Cerebellar nuclear complex (tissue), 1 donor: Measurements from ENCODE around the gene ZIM2.

Experiments
- DNase-seq, 2 experiments: peaks; one replicate each; lab custom pipeline; 2025; lab: John Stamatoyannopoulos, UW

The ZIM2 gene

GRCh38 chr19:56838909-56839651 lies 1.4 kb downstream of the ZIM2 start:
- DNase-seq, result peak; percentile 98 to 99

GRCh38 chr19:56838024-56838908 lies 2.3 kb downstream of the ZIM2 start:
- DNase-seq, result peak; percentile 17 to 39

GRCh38 chr19:56837492-56838023 lies 3.0 kb downstream of the ZIM2 start:
- DNase-seq, result peak in 1 of 2 experiments; percentile 10

- DNase-seq, result no peak
Measured at GRCh38 chr19:56837004-56837403, 3.5 kb downstream of the ZIM2 start.

- DNase-seq, result no peak
Measured at GRCh38 chr19:56836059-56836458, 4.5 kb downstream of the ZIM2 start.

GRCh38 chr19:56835401-56835800 lies 5.1 kb downstream of the ZIM2 start:
- DNase-seq, result no peak

- DNase-seq, result no peak
Measured at GRCh38 chr19:56834564-56835375, 5.8 kb downstream of the ZIM2 start.

GRCh38 chr19:56832352-56832928 lies 8.1 kb downstream of the ZIM2 start:
- DNase-seq, result no peak

- DNase-seq, result no peak
Measured at GRCh38 chr19:56831255-56831654, 9.3 kb downstream of the ZIM2 start.

- no peak for DNase-seq
Measured at GRCh38 chr19:56829596-56829995, 10.9 kb downstream of the ZIM2 start.

- DNase-seq, result no peak
Measured at GRCh38 chr19:56827708-56828107, 12.8 kb downstream of the ZIM2 start.

GRCh38 chr19:56823956-56824355 lies 16.6 kb downstream of the ZIM2 start:
- DNase-seq, result no peak

- no peak for DNase-seq
Measured at GRCh38 chr19:56823417-56823816, 17.1 kb downstream of the ZIM2 start.

GRCh38 chr19:56822755-56823154 lies 17.8 kb downstream of the ZIM2 start:
- no peak for DNase-seq

GRCh38 chr19:56821675-56822074 lies 18.9 kb downstream of the ZIM2 start:
- no peak for DNase-seq

- DNase-seq, result no peak
Measured at GRCh38 chr19:56821209-56821608, 19.3 kb downstream of the ZIM2 start.

- no peak for DNase-seq
Measured at GRCh38 chr19:56819166-56819565, 21.4 kb downstream of the ZIM2 start.

- no peak for DNase-seq
Measured at GRCh38 chr19:56814656-56815055, 25.9 kb downstream of the ZIM2 start.

- DNase-seq, result no peak
Measured at GRCh38 chr19:56813531-56813930, 27.0 kb downstream of the ZIM2 start.

- no peak for DNase-seq
Measured at GRCh38 chr19:56811480-56811879, 29.0 kb downstream of the ZIM2 start.

- DNase-seq, result no peak
Measured at GRCh38 chr19:56810260-56810659, 30.3 kb downstream of the ZIM2 start.
